ENCODE results near the gene PRODH.
"Not testable (repeated sequence)": the region's sequence is repeated elsewhere in the genome, so short reads cannot be mapped to it uniquely, and the experiment has no call there.

- TF ChIP-seq, protein P1, sequence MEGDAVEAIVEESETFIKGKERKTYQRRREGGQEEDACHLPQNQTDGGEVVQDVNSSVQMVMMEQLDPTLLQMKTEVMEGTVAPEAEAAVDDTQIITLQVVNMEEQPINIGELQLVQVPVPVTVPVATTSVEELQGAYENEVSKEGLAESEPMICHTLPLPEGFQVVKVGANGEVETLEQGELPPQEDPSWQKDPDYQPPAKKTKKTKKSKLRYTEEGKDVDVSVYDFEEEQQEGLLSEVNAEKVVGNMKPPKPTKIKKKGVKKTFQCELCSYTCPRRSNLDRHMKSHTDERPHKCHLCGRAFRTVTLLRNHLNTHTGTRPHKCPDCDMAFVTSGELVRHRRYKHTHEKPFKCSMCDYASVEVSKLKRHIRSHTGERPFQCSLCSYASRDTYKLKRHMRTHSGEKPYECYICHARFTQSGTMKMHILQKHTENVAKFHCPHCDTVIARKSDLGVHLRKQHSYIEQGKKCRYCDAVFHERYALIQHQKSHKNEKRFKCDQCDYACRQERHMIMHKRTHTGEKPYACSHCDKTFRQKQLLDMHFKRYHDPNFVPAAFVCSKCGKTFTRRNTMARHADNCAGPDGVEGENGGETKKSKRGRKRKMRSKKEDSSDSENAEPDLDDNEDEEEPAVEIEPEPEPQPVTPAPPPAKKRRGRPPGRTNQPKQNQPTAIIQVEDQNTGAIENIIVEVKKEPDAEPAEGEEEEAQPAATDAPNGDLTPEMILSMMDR (IDR thresholded peaks at IDR 0.05): not testable (repeated sequence)
- TF ChIP-seq POLR2A, POLR2AphosphoS5, EP300 (IDR thresholded peaks at IDR 0.05): not testable (repeated sequence)
These were observed 11.0 kb upstream of the PRODH start for GRCh38 chr22:18947105-18947504.

Data from suprapubic skin (tissue), 4 donors.